ENCODE data around the gene LIME1. TPM values are rescaled to one million over a fixed set of nuclear protein-coding genes. Genes with fewer than 3 reads are reported as not detected.

The LIME1 gene
- total and polyA plus RNA-seq, 9 of the 15 experiments (the other 6 are each of a cell fraction or from before 2014, with no cell fraction given) = 0.11 to 17.1 (median 2.8) TPM; not detected in 2

GRCh38 chr20:63752411-63753101 is 16.1 kb downstream of the LIME1 start (continued):
- no peak for TF ChIP-seq NFYB (IDR thresholded peaks at IDR 0.05; ENCODE audit: extremely low read depth, insufficient read length)
- TF ChIP-seq CREB3 (tag; conservative IDR thresholded peaks at IDR 0.05; ENCODE audit: low read depth) = no peak
- no peak for TF ChIP-seq POU5F1 (IDR thresholded peaks at IDR 0.05; ENCODE audit: borderline replicate concordance, low read depth, low read length, partially characterized antibody)
- no peak for TF ChIP-seq KAT8 (IDR thresholded peaks at IDR 0.05; ENCODE audit: low read depth)
- no peak for TF ChIP-seq RBFOX2 (IDR thresholded peaks at IDR 0.05; ENCODE audit: low read depth, low read length)
- 0 out of 2 replicates have a peak, but pooled peaks have one; percentile 11 for TF ChIP-seq MBD2 (IDR thresholded peaks at IDR 0.05; ENCODE audit: borderline replicate concordance, low read depth)
- TF ChIP-seq HINFP (tag; conservative IDR thresholded peaks at IDR 0.05; ENCODE audit: low read depth) = no peak
- TF ChIP-seq NCOA4 (IDR thresholded peaks at IDR 0.05; ENCODE audit: partially characterized antibody) = no peak
- 0 out of 2 replicates have a peak, but pooled peaks have one; percentile 21 for TF ChIP-seq ATF3 (IDR thresholded peaks at IDR 0.05)
- TF ChIP-seq ATF3 (CRISPR knock-in tag; conservative IDR thresholded peaks at IDR 0.05) = no peak
- TF ChIP-seq RB1 (IDR thresholded peaks at IDR 0.05; ENCODE audit: low read depth) = no peak
- no peak for TF ChIP-seq PHTF2 (CRISPR knock-in tag; IDR thresholded peaks at IDR 0.05)
- TF ChIP-seq ZNF277 (CRISPR knock-in tag; IDR thresholded peaks at IDR 0.05; ENCODE audit: borderline replicate concordance) = no peak
- TF ChIP-seq SAFB (IDR thresholded peaks at IDR 0.05; ENCODE audit: borderline replicate concordance, low read depth, low read length) = peak; percentile 46; the same call in 1 of the 2 replicates
- TF ChIP-seq NKRF (IDR thresholded peaks at IDR 0.05; ENCODE audit: borderline replicate concordance) = no peak
- TF ChIP-seq L3MBTL2 (IDR thresholded peaks at IDR 0.05) = peak; percentile 18; the same call in 1 of the 2 replicates
- no peak for TF ChIP-seq E2F5 (CRISPR knock-in tag; IDR thresholded peaks at IDR 0.05)
- TF ChIP-seq ZBTB7A (IDR thresholded peaks at IDR 0.05; ENCODE audit: borderline replicate concordance, control insufficient read depth, low read depth, low read length) = peak; percentile 18; the same call in 1 of the 2 replicates
- TF ChIP-seq ZNF347 (CRISPR knock-in tag; IDR thresholded peaks at IDR 0.05; ENCODE audit: low read depth) = no peak
